GM10266 (cell line): ENCODE data around the gene HSF4.
A peak's percentile ranks its signal among the peaks of the same experiment; 100 is the strongest.

Experiments
- DNase-seq: peaks from one replicate; pipeline ENCODE4 v3.0.0; 2012; ENCODE audit errors: extremely low spot score
- TF ChIP-seq, protein P1 (sequence below): IDR thresholded peaks from 2 replicates; pipeline ENCODE4 v1.5.1; 2012; ENCODE audit warnings: mild to moderate bottlenecking, low read depth; ENCODE audit not compliant: control insufficient read depth, insufficient read depth; ENCODE audit errors: missing control alignments

HSF4 gene

DNA sequence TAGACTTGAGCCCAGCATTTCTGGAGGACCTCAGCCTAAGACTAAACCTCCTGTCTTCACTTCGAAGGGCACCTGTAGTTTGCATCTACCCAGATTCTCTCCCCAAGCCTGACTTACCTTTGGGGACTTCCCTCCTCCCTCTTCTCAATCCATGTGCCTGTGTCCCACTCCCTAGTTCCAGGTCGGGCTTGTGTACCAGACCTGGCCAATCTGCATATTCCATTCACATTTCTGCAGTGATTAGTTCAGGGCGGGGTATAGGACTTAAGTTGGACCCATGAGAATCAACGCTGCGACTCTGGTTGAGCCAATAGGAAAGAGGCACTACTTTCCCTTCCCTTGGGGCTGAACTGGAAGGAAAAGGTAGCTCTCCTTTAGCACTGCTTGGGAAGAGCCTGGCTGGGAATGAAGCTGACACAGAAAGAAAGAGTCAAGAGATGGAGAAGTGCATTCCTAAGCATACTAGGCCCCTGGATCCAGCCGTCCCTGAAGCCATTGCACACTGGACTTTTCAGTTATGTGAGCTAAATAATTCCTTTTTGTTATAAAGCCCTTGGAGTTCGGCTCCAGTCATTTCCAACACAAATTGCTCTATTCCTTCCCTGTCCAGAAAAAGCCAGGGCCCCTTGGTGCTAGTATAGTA lies 7.3 kb upstream of the HSF4 start:
- TF ChIP-seq, protein P1, sequence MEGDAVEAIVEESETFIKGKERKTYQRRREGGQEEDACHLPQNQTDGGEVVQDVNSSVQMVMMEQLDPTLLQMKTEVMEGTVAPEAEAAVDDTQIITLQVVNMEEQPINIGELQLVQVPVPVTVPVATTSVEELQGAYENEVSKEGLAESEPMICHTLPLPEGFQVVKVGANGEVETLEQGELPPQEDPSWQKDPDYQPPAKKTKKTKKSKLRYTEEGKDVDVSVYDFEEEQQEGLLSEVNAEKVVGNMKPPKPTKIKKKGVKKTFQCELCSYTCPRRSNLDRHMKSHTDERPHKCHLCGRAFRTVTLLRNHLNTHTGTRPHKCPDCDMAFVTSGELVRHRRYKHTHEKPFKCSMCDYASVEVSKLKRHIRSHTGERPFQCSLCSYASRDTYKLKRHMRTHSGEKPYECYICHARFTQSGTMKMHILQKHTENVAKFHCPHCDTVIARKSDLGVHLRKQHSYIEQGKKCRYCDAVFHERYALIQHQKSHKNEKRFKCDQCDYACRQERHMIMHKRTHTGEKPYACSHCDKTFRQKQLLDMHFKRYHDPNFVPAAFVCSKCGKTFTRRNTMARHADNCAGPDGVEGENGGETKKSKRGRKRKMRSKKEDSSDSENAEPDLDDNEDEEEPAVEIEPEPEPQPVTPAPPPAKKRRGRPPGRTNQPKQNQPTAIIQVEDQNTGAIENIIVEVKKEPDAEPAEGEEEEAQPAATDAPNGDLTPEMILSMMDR, result no peak
- no peak for DNase-seq

DNA sequence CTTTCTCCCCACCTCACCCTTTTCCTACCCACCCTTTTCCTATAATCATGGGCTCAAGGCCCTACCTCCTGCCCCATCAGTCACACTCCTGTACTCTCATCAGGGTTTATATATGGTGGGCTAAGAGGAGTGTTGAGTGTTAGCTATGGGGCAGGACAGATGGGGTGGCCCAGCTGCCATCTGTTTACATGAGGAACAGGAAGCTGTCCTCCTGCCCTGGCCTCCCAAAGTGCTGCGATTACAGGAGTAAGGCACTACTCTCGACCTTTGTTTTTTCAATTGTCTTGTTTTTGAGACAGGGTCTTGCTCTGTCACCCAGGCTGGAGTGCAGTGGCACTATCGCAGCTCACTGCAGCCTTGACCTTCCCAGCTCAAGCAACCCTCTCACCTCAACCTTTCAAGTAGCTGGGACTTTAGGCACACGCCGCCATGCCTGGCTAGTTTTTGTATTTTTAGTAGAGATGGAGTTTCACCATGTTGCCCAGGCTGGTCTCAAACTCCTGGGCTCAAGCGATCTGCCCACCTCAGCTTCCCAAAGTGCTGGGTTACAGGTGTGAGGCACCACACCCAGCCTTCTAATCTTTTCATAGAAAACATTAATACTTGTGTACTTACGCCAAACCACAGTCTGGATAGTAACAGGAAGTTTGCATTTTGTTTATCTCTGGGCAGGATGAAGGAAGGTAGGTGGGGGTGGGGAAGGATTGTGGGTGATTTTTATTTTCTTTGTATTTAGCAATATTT lies 6.5 kb upstream of the HSF4 start:
- DNase-seq, result no peak
- TF ChIP-seq, protein P1, result no peak

DNA sequence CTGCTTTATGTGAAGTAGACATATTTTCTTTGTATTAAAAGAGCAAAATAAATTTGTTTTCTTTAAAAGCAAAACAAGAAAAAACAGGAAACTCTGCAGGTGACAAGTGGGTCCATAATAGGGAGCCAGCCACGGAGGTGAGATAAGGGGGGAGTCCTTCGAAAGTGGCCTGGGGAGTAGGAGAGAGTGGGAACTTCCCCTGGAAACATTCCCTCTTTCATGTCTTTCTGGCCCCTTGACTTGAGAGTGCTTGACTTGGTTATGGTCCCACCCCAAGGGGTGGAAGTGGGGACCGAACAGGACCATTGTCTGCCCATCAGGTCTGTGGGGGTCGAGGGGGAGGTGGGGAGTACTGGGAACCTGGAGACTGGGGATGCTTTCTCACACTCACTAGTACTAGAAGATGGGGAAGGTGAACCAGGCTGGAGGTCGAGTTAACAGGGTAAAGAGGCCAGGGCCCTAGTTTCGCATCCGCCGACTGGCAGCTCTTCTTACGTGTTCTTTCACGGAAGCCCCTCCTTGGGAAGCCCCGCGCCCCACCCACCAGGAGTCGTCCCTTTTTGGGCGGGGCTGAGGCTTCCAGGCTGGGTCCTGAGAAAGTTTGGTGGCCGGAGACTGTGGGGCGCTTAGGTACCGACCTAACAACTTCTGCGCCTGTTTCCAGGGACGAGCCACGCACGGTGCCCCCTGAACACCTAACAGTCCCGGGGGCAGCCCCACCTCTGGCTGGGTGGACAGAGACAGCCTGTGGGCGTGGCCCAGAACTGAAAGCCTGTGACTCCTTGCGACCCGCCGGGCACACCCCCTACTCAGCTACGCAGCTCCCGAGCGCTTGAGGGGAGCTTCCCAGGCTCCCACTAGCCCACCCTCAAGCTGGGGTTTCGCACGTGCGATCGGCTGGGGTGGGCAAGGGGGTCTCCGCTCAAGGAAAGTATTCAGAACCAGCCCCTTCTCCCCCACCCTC lies 5.6 kb upstream of the HSF4 start:
- DNase-seq, result peak; percentile 89
- TF ChIP-seq, protein P1, result no peak

DNA sequence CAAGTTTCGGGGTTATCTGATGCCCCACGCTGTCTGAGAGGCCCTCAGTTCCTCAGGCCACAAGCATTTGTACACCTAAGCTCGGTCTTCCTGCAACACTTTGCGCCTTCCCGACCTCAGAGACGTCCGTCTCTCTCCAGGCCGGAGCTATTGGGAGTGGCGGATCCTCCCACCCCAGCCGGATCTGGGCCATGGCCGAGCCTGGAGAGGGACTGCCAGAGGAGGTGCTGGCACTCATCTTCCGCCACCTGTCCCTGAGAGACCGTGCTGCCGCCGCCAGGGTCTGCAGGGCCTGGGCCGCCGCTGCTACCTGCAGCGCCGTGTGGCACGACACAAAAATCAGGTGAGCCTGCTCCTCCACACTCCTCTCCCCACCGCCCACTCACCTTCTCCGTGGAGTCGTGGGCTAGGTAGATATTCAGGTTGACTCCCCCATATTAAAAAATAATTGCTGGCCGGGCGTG lies 2.9 kb upstream of the HSF4 start:
- TF ChIP-seq, protein P1, result no peak
- DNase-seq, result no peak

DNA sequence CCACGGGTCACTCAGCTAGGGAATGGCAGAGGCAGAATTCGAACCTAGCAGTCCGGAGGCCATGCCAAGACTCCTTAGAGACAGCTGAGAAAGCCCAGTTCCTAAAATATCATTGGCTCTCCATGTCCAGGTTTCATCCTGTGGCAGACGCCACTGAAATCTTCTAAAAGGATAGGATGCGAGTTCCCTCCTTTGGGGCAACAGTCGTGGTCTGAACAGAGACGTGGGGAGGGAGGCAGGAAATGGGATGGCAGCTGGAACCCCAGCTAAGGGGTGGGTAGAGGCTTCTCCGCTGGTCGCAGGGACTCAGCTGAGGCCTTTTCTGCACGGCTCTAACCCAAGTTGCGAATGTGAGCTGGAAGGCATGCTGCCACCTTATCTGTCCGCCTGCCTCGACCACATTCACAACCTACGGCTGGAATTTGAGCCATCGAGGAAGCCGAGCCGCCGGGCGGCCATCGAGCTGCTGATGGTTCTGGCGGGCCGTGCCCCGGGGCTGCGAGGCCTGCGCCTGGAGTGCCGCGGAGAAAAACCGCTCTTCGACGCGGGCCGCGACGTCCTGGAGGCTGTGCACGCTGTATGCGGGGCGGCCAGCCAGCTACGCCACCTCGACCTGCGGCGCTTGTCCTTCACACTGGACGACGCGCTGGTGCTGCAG lies 1.9 kb upstream of the HSF4 start:
- TF ChIP-seq, protein P1, result no peak
- no peak for DNase-seq

DNA sequence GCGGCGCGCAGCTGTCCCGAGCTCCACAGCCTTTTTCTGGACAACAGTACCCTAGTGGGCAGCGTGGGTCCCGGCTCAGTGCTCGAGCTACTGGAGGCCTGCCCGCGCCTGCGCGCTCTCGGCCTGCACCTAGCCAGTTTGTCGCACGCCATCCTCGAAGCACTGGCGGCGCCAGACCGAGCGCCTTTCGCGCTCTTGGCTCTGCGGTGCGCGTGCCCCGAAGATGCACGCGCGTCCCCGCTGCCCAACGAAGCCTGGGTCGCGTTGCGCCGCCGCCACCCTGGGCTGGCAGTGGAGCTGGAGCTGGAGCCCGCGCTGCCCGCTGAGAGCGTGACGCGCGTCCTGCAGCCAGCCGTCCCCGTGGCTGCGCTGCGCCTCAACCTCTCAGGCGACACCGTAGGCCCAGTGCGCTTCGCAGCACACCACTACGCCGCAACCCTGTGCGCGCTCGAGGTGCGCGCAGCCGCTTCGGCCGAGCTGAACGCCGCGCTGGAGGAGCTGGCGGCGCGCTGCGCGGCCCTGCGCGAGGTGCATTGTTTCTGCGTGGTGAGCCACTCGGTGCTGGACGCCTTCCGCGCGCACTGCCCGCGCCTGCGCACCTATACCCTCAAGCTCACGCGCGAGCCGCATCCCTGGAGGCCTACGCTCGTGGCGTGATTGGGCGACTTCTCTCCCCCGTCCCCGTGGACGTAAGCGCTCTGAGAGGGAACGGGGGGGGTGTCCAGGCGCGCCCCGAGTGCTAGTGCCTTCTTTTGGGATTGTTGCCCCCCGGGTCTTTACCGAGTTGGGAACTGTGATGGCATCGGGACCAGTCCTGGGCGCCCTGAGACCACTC lies 1.2 kb upstream of the HSF4 start:
- TF ChIP-seq, protein P1, result no peak
- no peak for DNase-seq
